Brain pericyte (primary cell): ENCODE data around the gene TMCO1.
A peak's percentile ranks its signal among the peaks of the same experiment; 100 is the strongest.
"Not testable (repeated sequence)": the region's sequence is repeated elsewhere in the genome, so short reads cannot be mapped to it uniquely, and the experiment has no call there.

Experiments
- DNase-seq: peaks from one replicate; pipeline ENCODE4 v3.0.0-alpha.2; 2012; ENCODE audit warnings: low read depth, low spot score

The TMCO1 gene, protein sequence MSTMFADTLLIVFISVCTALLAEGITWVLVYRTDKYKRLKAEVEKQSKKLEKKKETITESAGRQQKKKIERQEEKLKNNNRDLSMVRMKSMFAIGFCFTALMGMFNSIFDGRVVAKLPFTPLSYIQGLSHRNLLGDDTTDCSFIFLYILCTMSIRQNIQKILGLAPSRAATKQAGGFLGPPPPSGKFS

DNA sequence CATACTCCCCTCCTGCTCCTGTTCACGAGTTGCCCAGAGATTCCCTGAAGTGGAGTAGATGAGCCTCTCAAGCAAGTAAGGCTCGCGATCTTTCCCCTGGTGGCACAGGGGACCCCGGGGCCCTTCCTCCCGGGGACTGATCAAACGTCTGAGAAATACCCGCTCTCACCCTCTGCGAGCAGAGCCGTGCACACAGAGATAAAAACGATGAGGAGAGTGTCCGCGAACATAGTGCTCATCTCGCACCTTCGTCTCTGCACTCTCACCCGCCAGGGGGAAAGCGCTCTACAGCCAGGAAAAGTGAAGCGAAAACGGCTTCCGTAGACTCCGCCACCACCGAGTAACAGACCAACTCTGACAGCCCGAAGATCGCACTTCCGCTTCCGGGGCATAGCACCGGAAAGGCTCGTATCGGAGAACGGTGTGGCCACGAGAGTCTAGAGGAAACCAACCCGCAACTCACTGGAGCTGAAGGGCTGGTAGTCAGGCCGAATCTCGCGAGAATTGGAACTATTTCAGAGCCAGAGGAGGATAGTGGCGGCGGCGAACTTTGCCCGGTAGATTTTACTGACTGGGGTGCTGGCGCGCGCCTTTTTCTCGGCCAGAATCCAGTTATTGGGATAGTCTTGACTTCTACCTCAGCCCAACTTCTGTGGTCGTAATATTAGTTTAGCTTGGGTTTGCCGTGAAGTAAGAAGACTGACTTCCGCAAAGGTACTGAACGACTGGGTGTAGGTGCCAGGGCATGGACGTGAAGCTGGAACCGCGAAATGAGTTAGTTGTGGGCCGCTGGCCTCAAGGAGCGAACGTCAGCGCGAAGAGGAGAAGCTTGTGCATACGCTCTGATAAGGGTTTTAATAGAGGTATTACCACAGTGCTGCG lies at the start of gene TMCO1:
TMCO1 (minus strand) TSS at position 356 of the 882 bp plus-strand sequence; CDS start at position 239, 117 bp downstream.
- peak; percentile 88 for DNase-seq

- DNase-seq, result no peak
Measured at GRCh38 chr1:165816826-165817497, 48.3 kb upstream of the TMCO1 start.

DNA sequence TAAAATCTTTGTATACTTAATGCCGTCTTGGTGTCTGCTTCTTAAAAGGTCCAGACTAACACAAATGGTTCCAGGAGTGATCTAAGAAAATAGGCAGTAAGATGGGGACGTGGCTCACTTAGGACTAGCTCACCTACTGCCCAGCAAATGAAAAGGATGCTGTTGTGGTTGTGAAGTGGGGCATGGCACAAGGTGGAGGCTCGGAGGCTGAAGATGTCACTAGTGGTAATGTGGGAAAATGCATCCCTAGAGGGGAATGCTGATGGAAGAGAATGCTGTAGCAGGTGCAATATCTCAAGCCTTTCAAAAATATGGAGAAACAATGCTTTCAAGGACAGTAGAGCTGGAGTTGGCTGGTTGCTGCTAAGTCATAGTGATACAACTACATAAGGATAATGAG lies 47.5 kb upstream of the TMCO1 start:
- DNase-seq, result no peak

DNA sequence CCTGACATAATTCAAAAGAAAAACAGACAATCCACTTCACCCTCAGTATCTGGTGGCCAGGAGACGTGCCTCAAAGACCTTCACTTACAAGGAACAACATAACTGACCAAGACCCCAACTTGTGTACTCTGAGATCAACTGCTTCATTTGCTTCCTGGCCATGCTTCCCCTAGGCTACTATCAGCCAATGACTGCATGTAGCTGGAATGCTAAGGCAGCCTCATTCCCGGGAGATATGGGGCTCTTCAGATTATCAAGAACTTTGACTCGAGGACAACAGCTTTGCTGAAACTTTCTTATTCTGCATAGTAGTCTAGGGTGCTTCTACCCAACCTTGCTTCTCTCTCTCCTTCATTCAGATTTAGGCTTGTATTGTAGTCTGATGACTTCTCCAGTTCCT lies 47.1 kb upstream of the TMCO1 start:
- no peak for DNase-seq

- no peak for DNase-seq
Measured at GRCh38 chr1:165807613-165808012, 38.9 kb upstream of the TMCO1 start.

DNA sequence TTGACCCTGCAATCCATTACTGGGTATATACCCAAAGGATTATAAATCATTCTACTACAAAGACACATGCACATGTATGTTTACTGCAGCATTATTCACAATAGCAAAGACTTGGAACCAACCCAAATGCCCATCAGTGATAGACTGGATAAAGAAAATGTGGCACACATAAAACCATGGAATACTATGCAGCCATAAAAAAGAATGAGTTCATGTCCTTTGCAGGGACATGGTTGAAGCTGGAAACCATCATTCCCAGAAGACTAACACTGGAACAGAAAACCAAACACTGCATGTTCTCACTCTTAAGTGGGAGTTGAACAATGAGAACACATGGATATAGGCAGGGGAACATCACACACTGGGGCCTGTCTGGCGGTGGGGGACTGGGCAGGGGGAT lies 35.8 kb upstream of the TMCO1 start:
- not testable (repeated sequence) for DNase-seq

DNA sequence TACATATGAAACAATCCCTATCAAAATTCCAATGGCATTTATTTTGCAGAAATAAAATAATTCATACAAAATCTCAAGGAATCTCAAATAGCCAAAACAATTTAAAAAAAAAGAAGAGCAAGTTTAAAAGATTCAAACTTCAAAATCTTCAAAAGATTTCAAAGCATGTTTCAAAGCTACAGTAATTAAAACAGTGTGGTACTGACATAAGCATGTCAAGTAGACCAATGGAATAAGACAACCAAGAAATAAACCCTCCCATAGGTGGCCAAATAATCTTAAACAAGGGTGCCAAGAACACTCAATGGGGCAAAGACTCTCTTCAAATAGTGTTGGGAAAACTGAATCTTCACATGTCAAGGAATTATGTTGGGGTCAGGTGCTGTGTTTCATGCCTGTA lies 30.7 kb upstream of the TMCO1 start:
- no peak for DNase-seq

- no peak for DNase-seq
Measured at GRCh38 chr1:165795894-165796293, 27.2 kb upstream of the TMCO1 start.

DNA sequence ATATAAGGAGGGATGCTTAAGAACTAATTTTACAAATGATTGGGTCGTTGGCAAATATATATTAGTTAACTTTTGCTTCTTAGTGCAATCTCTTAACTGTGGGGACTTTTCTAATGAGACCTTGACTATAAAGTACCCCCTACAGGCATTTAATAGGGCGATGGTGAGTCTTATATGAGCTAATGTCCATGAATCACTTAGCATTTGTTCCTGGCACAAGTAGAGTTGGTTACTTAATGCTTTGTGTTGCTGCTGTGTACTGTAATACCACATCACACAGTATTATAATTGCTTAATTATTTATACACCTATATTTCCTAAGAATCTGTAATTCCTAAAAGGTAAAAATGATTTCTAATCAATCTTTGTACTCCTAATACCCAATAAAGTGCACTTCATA lies 25.3 kb upstream of the TMCO1 start:
- no peak for DNase-seq

DNA sequence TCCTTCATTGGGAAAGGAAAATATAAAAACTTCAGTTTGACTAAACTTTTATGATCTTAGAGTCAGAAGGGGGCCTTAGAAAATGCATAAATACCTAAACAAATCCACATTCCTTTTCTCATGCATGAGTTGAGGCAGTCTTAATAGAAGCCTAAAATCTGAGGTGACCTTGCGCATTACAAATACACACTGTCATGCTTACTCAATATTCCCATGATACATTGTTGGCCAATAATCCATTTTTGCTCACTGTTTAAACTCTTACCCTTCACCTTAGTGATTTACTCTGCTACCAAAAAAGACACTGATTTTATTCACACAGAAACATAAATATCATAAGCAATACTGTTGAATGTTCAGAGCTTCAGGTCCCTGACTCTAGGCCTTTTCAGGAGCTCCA lies 19.1 kb upstream of the TMCO1 start:
- DNase-seq, result no peak

DNA sequence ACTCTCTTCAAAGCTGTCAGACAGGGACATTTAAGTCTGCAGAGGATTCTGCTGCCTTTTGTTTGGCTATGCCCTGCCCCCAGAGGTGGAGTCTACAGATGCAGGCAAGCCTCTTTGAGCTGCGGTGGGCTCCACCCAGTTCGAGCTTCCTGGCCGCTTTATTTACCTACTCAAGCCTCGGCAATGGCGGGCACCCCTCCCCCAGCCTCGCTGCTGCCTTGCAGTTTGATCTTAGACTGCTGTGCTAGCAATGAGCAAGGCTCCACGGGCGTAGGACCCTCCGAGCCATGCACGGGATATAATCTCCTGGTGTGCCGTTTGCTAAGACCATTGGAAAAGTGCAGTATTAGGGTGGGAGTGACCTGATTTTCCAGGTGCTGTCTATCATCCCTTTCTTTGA lies 14.9 kb upstream of the TMCO1 start:
- not testable (repeated sequence) for DNase-seq

- DNase-seq, result not testable (repeated sequence)
Measured at GRCh38 chr1:165778197-165778596, 9.5 kb upstream of the TMCO1 start.

- DNase-seq, result peak; percentile 10
Measured at GRCh38 chr1:165773324-165773965, 4.8 kb upstream of the TMCO1 start.

DNA sequence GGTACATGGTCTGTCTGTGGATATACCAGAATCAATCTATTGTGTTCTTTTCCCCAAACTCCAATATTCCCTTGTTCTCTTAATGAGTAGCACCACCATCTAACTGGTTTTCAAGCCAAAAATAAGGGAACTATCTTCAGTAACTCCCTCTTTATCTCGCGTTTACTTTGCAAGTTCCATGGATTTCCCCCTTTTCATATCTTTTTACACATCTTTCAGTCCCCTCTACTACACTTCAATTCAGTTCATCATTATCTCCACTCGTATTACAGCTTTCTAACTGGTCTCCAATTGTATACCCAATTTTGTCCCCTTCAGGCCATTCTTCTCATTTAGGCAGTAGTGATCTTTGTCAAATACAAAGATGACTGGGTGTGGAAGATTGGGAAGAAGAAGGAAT lies 4.1 kb upstream of the TMCO1 start:
- no peak for DNase-seq

DNA sequence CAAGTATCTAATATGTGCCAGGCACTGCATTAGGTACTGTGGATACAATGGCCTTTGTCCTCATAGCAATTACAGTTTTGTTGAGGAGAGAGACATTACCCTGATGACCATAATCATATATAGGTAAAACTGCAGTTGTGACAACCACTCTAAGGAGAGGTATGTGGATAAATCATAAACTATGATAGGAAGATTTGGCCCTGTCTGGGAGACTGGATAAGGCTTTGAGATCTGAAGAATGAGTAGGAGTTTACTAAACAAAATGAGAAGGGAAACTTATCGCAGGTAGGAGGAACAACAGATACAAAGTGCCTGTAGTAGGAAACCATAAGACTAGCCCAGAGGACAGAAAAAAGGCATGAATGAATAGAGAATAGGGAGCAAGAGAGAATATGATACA lies 4.4 kb downstream of the TMCO1 start:
- DNase-seq, result no peak

- DNase-seq, result no peak
Measured at GRCh38 chr1:165763442-165763841, 5.2 kb downstream of the TMCO1 start.

DNA sequence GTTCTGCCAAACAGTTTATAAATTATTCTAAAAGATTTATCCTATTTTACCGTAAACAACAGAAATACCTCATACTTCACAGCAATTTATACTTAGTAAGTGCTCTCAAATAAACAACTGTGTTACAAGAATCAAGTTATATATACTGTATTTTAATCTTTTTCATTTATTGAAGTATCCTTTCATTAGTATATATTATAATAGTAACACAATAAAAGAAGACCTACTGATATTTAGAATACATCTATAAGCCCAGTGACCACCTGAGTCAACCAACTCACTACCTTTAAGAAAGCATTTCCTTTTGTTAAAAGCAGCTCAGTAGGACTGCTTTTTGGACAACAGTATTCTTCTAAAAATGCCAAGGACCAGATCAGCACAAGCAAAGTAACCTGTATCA lies 5.9 kb downstream of the TMCO1 start:
- no peak for DNase-seq

GRCh38 chr1:165759095-165759494 lies 9.6 kb downstream of the TMCO1 start:
- DNase-seq, result no peak

DNA sequence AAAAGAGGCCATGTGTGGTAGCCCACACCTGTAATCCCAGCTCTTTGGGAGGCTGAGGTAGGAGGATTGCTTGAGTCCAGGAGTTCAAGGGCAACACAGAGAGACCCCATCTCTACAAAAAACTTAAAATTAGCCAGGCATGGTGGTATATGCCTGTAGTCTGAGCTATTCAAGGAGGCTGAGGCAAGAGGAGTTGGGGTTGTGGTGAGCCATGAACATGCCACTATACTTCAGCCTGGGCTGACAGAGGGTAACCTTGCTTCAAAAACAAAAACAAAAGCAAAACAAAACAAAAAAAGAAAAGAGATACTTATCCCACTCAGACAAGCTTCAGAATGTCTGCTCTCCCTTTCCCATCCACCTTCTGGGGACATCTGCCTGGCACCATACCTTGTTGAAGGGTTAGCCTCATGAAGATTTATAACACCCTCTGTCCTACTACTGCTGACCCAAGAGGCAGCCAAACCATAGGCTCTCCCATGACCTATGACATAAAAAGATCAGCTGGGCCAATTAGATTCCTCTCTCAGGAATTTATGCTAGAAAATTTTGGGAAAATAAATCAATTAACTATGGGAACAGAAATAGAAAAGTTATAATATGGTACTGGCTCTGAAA lies 13.2 kb downstream of the TMCO1 start:
- no peak for DNase-seq

- no peak for DNase-seq
Measured at GRCh38 chr1:165753934-165754333, 14.7 kb downstream of the TMCO1 start.

DNA sequence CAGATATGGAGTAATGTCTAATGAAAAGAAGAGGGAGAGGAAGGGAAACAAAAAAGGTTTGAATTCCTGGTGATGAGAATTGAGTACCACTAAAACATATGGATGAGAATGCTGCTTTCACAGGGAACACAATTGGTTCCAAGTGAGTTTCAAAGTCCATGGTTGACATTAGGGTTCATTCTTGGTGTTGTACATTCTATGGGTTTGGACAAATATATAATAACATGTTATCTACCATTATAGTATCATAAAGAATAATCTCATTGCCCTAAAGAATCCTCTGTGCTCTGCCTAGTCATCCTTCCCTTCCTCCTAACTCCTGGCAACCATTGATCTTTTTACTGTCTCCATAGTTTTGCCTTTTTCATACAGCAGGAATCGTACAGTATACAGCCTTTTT lies 20.1 kb downstream of the TMCO1 start:
- no peak for DNase-seq
